HG03354 (cell line): ENCODE results near the gene XXYLT1.
A peak's percentile ranks its signal among the peaks of the same experiment; 100 is the strongest.

Experiments
- ATAC-seq: cut with Tn5 transposase; IDR thresholded peaks from one replicate; pipeline ENCODE4 v1.9.1; 2021; ENCODE audit warnings: mild to moderate bottlenecking; ENCODE audit not compliant: unreplicated experiment, poor library complexity, severe bottlenecking

XXYLT1 gene

GRCh38 chr3:195146131-195146530 lies 124.8 kb downstream of the XXYLT1 start:
- no peak for ATAC-seq

- no peak for ATAC-seq
These were observed 125.4 kb downstream of the XXYLT1 start for GRCh38 chr3:195145579-195145978.

- ATAC-seq = no peak
These were observed 127.7 kb downstream of the XXYLT1 start for GRCh38 chr3:195143221-195143620.

GRCh38 chr3:195142519-195142918 lies 128.4 kb downstream of the XXYLT1 start:
- ATAC-seq = no peak

GRCh38 chr3:195140816-195141793 lies 129.9 kb downstream of the XXYLT1 start:
- ATAC-seq = no peak

- no peak for ATAC-seq
These were observed 130.5 kb downstream of the XXYLT1 start for GRCh38 chr3:195140410-195140809.

GRCh38 chr3:195139876-195140240 lies 131.1 kb downstream of the XXYLT1 start:
- ATAC-seq = no peak

GRCh38 chr3:195139091-195139875 lies 131.7 kb downstream of the XXYLT1 start:
- ATAC-seq = no peak

GRCh38 chr3:195137638-195138588 lies 133.0 kb downstream of the XXYLT1 start:
- no peak for ATAC-seq

GRCh38 chr3:195135917-195136316 lies 135.0 kb downstream of the XXYLT1 start:
- no peak for ATAC-seq

- no peak for ATAC-seq
These were observed 136.5 kb downstream of the XXYLT1 start for GRCh38 chr3:195134431-195134830.

- no peak for ATAC-seq
These were observed 137.5 kb downstream of the XXYLT1 start for GRCh38 chr3:195133462-195133861.

GRCh38 chr3:195133013-195133412 lies 137.9 kb downstream of the XXYLT1 start:
- no peak for ATAC-seq

- ATAC-seq = no peak
These were observed 139.8 kb downstream of the XXYLT1 start for GRCh38 chr3:195131176-195131575.

- peak; percentile 93 for ATAC-seq
These were observed 141.1 kb downstream of the XXYLT1 start for GRCh38 chr3:195129644-195130492.

GRCh38 chr3:195129072-195129643 lies 141.8 kb downstream of the XXYLT1 start:
- ATAC-seq = no peak

GRCh38 chr3:195128255-195129071 lies 142.5 kb downstream of the XXYLT1 start:
- ATAC-seq = no peak
